Peyer's patch (tissue), 4 donors: ENCODE data around the gene CNTN5.

ENCODE experiments used
- POLR2A ChIP-seq, 2 donors: fragments of 450-650 bp; IDR thresholded peaks; one replicate each; pipeline ENCODE4 v1.5.1; 2017; ENCODE audit warnings: antibody characterized with exemption in 2 of 2, mild to moderate bottlenecking in 2 of 2, moderate library complexity in 2 of 2
- TF ChIP-seq, protein P1 (sequence below), 6 experiments: fragments of 450-650 bp in 4 of 6; fragments of 200-600 bp in 2 of 6; sonication (generic) in 1 of 6; IDR thresholded peaks; one replicate each; pipeline ENCODE4 v1.5.1; 2017 to 2019; ENCODE audit warnings: antibody characterized with exemption in 6 of 6, mild to moderate bottlenecking in 3 of 6, moderate library complexity in 1 of 6

DNA sequence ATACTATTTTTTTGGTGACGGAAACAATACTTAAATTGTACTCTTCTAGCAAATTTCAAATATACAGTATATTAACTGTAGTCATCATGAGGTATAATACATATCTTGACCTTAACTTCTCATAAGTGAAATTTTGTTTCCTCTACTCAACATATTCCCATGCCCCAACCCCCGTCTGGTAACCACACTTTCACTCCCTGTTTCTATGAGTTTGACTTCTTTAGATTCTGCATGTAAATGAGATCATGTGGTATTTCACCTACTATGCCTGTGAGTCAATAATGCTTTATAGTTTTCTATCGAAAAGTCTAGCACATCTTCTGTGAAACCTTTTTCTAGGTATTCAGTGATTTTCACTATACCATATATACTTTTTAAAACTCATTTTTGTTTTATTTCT lies 663.2 kb downstream of the CNTN5 start:
- no peak for TF ChIP-seq POLR2A (IDR thresholded peaks at IDR 0.05)
- TF ChIP-seq, protein P1, sequence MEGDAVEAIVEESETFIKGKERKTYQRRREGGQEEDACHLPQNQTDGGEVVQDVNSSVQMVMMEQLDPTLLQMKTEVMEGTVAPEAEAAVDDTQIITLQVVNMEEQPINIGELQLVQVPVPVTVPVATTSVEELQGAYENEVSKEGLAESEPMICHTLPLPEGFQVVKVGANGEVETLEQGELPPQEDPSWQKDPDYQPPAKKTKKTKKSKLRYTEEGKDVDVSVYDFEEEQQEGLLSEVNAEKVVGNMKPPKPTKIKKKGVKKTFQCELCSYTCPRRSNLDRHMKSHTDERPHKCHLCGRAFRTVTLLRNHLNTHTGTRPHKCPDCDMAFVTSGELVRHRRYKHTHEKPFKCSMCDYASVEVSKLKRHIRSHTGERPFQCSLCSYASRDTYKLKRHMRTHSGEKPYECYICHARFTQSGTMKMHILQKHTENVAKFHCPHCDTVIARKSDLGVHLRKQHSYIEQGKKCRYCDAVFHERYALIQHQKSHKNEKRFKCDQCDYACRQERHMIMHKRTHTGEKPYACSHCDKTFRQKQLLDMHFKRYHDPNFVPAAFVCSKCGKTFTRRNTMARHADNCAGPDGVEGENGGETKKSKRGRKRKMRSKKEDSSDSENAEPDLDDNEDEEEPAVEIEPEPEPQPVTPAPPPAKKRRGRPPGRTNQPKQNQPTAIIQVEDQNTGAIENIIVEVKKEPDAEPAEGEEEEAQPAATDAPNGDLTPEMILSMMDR (IDR thresholded peaks at IDR 0.05): no peak
